Skeletal muscle satellite cell (primary cell): Measurements from ENCODE around the gene APOBEC3G.

Source experiments
- H3K27me3 ChIP-seq: 2 replicates; pipeline ENCODE4 v1.7.0; 2013; ENCODE audit warnings: low read length; ENCODE audit not compliant: control insufficient read depth, insufficient read depth
- H3K36me3 ChIP-seq: 2 replicates; pipeline ENCODE4 v1.7.0; 2013; ENCODE audit warnings: mild to moderate bottlenecking, control low read depth, low read length; ENCODE audit not compliant: insufficient read depth
- H3K4me1 ChIP-seq: 2 replicates; pipeline ENCODE4 v1.7.0; 2013; ENCODE audit warnings: low read length; ENCODE audit not compliant: control insufficient read depth, insufficient read depth
- H3K4me2 ChIP-seq: 2 replicates; pipeline ENCODE4 v1.7.0; 2013; ENCODE audit warnings: mild to moderate bottlenecking, low read length
- H3K4me3 ChIP-seq: 2 replicates; pipeline ENCODE4 v1.7.0; 2013; ENCODE audit warnings: low read length
- H3K9ac ChIP-seq: 2 replicates; pipeline ENCODE4 v1.7.0; 2013; ENCODE audit warnings: mild to moderate bottlenecking, low read depth, low read length, moderate library complexity
- H3K9me3 ChIP-seq: replicated peaks from 2 replicates; pipeline ENCODE4 v1.7.0; 2013; ENCODE audit warnings: mild to moderate bottlenecking, control low read depth, low read length

APOBEC3G gene

DNA sequence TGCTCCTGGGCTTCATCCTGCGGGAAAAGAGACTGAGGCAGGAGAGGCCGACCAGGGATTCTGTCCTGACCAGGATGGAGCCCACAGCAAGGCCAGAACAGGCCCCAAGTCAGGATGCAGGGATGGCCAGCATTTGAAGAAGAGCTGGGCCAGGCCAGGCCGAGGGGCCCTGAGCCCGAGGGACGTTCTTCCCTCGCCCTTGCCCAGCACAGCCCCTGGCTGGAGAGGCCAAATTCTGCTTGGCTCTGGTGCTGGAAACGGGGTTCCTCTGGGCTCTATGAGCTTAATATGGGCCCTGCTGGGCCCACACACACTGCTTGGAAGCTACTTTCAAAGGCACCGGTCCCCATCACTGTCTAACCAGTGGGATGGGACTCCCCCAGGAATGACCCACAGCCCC, 7.6 kb downstream of the APOBEC3G start:
- Histone ChIP-seq H3K36me3 (no peaks in the 10 kb centered on the region), H3K9ac (no peak overlapping the region), H3K27me3 (peaks cover 12% of the 10 kb centered on the region), H3K9me3 (no peaks in the 10 kb centered on the region), H3K4me2 (no peak overlapping the region), H3K4me1 (no peaks in the 10 kb centered on the region), H3K4me3 (no peak overlapping the region)

DNA sequence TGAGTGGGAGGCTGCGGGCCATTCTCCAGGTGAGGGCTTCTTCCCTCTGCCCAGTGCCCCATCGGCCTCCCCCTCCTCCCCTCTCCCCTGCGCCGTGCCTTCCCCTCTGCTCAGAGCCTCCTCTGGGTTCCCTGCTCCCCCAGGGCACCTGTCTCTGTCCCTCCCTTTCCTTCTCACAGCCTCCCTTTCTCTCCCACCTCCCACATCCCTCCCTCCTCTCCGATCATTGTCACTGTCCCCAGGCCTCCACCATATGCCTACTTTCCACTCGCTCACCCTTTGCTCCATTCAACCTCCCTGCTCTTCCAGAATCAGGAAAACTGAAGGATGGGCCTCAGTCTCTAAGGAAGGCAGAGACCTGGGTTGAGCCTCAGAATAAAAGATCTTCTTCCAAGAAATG, 10.0 kb downstream of the APOBEC3G start:
- Histone ChIP-seq H3K4me1 (no peaks in the 10 kb centered on the region), H3K9me3 (no peaks in the 10 kb centered on the region), H3K4me2 (no peak overlapping the region), H3K27me3 (peaks cover 33% of the 10 kb centered on the region), H3K9ac (no peak overlapping the region), H3K4me3 (no peak overlapping the region), H3K36me3 (no peaks in the 10 kb centered on the region)

DNA sequence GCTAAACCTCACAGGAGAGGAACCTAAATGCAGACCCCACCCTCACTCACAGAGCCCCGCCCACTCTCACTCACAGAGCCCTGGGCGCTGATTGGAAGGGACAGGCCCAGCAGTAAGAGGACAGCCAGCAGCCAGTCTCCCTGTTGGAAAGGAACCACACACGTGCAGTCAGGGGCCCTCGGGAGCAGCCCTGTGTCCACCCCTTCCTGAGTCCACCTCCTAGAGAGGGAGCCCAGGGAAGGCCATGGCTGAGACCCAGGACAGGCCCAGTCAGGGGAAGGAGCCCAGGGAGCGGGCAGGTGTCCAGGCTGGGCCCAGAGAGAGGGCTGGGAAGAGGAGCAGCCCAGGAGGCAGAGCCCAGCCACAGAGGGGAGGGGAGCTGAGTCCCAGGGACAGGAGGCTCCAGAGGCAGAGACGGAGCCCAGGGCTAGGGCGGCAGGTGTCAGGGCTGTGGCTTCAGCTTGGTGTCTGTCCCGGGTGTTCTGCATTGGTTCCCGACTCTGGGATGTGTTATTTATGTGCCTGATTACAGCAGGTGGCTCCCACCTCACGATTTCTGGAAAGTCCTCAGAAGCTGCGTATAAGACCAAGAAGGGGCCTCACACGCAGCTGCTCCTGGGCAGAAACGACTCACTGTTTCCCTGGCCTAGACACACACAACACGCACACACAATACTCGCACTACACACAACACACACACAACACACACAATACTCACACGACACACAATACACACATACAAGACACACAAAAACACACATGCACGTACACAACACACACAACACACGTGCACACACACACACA, 11.0 kb downstream of the APOBEC3G start:
- H3K9me3 ChIP-seq = no peaks in the 10 kb centered on the region
- H3K4me2 ChIP-seq = no peak overlapping the region
- H3K4me3 ChIP-seq = no peak overlapping the region
- H3K27me3 ChIP-seq = peaks cover 43% of the 10 kb centered on the region
- H3K36me3 ChIP-seq = no peaks in the 10 kb centered on the region
- H3K4me1 ChIP-seq = no peaks in the 10 kb centered on the region
- no peak overlapping the region for H3K9ac ChIP-seq

DNA sequence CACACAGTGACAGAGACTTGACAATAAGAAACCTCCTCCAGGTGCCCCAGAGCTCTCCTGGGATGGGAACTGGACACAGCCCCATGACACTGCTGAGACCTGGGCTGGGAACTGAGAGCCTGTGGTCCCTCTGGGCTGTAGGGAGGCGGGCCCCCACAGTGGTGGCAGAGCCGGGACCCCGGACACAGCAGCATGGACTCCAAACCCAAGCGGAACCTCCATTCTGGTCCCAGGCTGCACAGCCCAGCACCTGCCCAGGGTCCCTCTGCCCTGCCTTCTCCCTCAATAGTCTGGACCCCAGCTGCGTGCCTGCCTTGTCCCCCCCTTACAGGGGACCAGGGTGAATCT, 11.6 kb downstream of the APOBEC3G start:
- H3K9me3 ChIP-seq = no peaks in the 10 kb centered on the region
- no peak overlapping the region for H3K9ac ChIP-seq
- peaks cover 44% of the 10 kb centered on the region for H3K27me3 ChIP-seq
- H3K36me3 ChIP-seq = no peaks in the 10 kb centered on the region
- no peak overlapping the region for H3K4me3 ChIP-seq
- no peak overlapping the region for H3K4me2 ChIP-seq
- H3K4me1 ChIP-seq = no peaks in the 10 kb centered on the region

DNA sequence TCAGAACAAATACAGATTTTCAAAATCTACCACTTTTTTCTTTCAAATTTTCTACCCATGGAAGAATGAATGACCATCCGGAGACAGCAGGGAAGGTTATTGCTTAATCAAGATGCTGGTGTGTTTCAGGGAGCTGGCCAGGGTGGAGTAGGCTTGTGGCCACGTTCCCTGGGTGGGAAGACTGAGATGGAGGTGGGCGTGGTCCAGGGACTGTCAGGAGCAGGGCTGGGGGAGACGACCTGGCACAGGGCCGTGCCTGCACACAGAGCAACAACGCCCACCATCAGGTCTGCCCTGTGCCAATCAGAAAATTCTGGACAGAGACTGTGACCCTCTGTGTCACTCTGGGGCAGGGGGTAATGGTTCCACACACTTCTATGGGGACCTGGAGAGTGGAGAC, 12.9 kb downstream of the APOBEC3G start:
- Histone ChIP-seq H3K36me3 (no peaks in the 10 kb centered on the region), H3K4me1 (no peaks in the 10 kb centered on the region), H3K9ac (no peak overlapping the region)

DNA sequence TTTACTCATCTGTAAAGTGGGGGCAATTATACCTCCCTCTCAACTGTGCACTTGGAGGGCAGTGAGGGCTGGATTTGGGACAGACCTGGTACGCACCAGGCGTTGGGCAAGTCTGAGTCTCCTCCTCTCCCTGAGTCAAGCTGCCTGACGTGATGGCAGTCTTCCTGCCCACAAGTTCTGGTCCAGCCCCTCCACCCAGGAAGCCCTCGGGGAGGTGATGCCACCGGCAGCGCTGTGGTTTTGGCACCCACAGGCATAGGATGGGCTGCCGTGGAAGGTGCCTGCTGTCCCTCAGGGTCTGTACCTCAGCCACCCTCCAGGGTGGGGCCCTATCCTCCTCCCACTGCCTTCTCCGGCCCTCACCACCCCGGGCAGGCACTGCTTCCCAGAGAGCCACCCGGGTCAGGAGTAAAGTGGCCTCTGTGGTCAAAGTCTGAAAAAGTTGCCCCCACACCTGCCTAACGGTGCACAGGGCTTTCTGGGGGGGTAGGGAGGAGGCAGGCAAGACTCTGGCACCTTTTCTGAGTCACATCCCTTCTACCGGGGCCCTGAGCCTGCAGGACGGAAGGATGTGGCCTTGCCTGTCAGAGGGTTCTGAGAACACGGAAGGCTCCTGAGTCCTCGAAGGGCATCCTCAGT, 13.5 kb downstream of the APOBEC3G start:
- Histone ChIP-seq H3K9me3 (no peaks in the 10 kb centered on the region), H3K4me3 (no peak overlapping the region), H3K4me1 (no peaks in the 10 kb centered on the region), H3K27me3 (peaks cover 52% of the 10 kb centered on the region), H3K9ac (no peak overlapping the region), H3K4me2 (no peak overlapping the region), H3K36me3 (no peaks in the 10 kb centered on the region)

More for the DNA sequence above, 12.9 kb downstream of the APOBEC3G start:
- Histone ChIP-seq H3K27me3 (peaks cover 47% of the 10 kb centered on the region), H3K9me3 (no peaks in the 10 kb centered on the region), H3K4me2 (no peak overlapping the region), H3K4me3 (no peak overlapping the region)

DNA sequence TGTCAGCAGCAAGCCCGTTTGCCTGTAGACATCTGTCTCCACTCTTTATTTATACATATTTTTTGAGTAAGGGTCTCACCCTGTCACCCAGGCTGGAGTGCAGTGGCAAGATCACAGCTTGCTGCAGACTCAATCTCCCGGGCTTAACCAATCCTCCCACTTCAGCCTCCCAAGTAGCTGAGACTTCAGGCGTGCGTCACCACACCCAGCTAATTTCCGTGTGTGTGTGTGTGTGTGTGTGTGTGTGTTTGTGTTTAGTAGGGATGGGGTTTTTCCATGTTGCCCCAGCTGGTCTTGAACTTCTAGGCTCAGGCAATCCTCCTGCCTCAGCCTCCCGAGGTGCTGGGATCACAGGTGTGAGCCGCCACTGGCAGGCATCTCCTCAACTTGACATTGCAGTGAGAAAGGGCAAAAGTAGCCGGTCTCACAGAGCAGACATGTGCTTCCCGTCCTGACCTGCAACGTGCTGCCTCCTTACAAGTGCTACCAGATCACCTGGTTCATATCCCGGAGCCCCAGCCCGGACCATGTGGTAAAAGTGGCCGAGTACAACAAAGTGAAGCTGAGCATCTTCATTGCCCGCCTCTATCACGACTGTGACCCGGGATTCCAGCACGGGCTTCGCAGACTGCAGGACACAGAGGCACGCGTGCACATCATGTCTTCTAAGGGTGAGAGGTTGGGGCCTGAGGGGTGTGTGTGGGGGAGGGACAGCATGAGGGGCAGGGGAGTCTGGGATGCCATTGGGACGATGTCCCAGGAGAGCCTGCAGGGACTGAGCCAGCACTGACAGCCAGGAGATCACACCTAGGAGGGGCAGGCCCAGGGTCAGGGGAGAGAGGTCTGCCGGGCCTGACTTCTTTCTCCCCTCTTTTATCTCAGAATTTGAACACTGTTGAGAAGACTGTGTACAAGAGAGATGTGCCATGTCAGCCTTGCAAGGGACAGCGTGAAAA, 14.3 kb downstream of the APOBEC3G start:
- Histone ChIP-seq H3K9me3 (no peaks in the 10 kb centered on the region), H3K27me3 (peaks cover 51% of the 10 kb centered on the region), H3K4me2 (no peak overlapping the region), H3K4me3 (no peak overlapping the region), H3K9ac (no peak overlapping the region), H3K4me1 (no peaks in the 10 kb centered on the region), H3K36me3 (no peaks in the 10 kb centered on the region)

DNA sequence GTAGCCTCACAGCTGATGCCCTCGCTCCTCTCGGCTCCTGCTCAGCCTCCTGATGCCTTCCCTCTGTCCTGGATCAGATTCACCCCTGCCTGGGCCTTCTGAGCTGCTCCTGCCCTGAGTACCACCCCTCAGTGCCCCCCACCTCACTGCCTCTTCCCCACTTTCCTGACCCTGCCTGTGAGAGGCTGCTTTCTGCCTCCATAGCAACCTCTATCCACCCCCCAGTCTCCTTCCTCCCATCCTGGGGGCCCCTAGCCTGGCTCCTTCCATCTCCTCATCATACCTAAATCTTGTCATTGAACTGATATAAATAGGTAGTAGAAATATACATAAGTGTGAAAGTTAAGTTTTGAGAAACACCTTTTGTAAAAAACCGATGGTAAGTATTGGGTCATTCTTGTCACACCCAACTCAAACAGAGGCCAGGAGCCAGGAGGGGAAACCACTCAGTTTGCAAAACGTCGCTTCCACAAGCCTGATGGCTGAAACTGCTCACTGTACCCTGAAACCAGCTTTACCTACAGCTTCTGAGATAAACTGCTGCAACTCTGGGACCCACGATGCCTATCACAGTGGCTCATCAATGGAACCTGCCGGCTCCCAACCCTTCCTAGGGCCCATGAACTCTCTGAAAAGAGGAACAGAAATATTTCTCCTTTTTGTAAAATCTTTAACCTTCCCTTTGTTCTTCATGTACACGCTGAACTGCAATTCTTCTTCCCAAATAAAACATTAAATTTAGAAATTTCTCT, 15.2 kb downstream of the APOBEC3G start:
- H3K4me3 ChIP-seq = no peak overlapping the region
- no peaks in the 10 kb centered on the region for H3K9me3 ChIP-seq
- H3K9ac ChIP-seq = no peak overlapping the region
- H3K4me2 ChIP-seq = no peak overlapping the region
- peaks cover 49% of the 10 kb centered on the region for H3K27me3 ChIP-seq
- H3K4me1 ChIP-seq = peaks cover 6% of the 10 kb centered on the region
- no peaks in the 10 kb centered on the region for H3K36me3 ChIP-seq

DNA sequence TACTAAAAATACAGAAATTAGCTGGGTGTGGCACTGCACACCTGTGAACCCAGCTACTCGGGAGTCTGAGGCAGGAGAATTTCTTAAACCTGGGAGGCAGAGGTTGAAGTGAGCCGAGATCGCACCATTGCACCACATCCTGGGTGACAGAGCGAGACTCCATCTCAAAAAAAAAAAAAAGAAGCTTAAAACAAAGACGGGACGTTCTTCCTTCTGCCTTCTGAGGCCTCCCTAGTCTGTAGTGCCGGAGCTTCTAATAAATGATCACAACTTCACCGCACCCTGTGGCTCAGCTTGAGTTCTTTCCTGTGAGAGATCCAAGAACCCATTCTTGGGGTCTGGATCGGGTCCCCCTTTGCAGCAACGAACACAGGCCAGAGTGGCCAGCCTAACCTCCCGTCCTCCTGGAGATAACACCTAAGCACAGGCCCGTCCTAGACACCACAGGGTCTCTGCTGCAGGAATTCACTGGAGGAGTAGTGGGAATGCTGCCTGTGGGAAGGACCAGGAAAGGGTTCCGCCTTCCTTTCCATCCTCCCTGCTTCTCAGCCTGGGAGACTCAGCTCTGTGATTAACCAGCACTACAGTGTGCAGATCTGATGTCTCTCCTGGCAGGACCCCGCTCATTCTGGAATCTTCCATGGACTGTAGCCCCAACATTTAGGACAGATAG, 17.8 kb downstream of the APOBEC3G start:
- no peak overlapping the region for H3K4me3 ChIP-seq

DNA sequence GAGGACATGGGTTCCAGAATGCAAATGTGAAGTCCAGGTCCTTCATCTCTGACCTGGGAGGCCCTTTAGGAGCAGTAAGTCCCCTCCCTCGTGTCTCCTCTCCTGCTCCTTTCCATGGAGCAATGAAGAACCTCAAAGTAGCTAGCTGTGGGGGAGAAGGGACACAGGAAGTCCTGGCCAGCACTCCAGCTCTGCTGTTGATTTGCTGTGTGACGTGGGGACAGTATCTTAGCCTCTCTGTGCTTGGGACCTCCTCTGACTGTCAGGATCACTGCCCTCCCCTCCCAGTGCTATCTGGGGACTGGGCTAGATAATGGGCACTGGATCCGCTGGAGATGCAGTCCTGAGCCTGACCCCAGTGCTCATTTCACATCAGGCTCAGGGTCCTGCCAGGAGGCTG, 18.9 kb downstream of the APOBEC3G start:
- Histone ChIP-seq H3K4me2 (no peak overlapping the region), H3K9ac (no peak overlapping the region), H3K36me3 (no peaks in the 10 kb centered on the region), H3K27me3 (peaks cover 37% of the 10 kb centered on the region), H3K4me3 (no peak overlapping the region), H3K9me3 (no peaks in the 10 kb centered on the region), H3K4me1 (peaks cover 9% of the 10 kb centered on the region)

More for the DNA sequence above, 17.8 kb downstream of the APOBEC3G start:
- Histone ChIP-seq H3K9me3 (no peaks in the 10 kb centered on the region), H3K4me1 (peaks cover 9% of the 10 kb centered on the region), H3K4me2 (no peak overlapping the region), H3K9ac (no peak overlapping the region), H3K27me3 (peaks cover 43% of the 10 kb centered on the region), H3K36me3 (no peaks in the 10 kb centered on the region)
